ENCODE measurements around the gene POU6F1. TPM values are rescaled to one million over a fixed set of nuclear protein-coding genes. Genes with fewer than 3 reads are reported as not detected.

Gene POU6F1
- total and polyA plus RNA-seq, 2 of the 8 experiments (the other 6 are each of a cell fraction or from before 2014, with no cell fraction given) = 5.6 to 8.7 TPM

DNA sequence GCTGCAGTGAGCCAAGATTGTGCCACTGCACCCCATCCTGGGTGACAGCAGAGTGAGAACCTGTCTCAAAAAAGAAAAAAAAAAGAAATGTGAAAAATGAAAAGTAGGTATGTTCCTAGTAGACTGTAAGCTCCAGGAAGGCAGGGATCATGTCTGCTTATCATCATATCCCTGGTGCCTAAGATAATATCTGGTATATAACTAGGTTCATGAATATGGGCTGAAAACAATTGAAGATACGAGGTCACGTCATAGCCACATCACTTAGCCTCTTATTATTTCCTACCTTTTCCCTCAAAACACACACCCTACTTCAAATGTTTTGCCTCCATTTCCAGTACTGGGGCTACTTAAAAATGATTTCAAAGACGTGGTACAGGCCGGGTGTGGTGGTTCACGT is 3.0 kb downstream of the POU6F1 start:
- Histone ChIP-seq H2BK120ac (replicated peaks; ENCODE audit: low read depth, low read length) (no peak overlapping the region), H3K18ac (ENCODE audit: extremely low read depth, low read length) (no peak overlapping the region), H3K4me1 (replicated peaks in 1 of 4; ENCODE audit: control insufficient read depth in 3 of 4, insufficient read depth in 4 of 4, low read length in 3 of 4) (peaks cover 0 to 10% (median 7%) of the 10 kb centered on the region in 4 experiments; a peak in 5 of 7 replicates), H4K5ac (ENCODE audit: insufficient read length, low read depth, low read length) (no peak overlapping the region), H3K36me3 (ENCODE audit: control insufficient read depth in 2 of 4, insufficient read depth in 4 of 4, low read length in 3 of 4) (no peaks in the 10 kb centered on the region), H4K20me1 (replicated peaks in 1 of 2; ENCODE audit: control insufficient read depth in 1 of 2, insufficient read depth in 2 of 2, low read length in 2 of 2) (no peaks in the 10 kb centered on the region), H4K91ac (replicated peaks; ENCODE audit: insufficient read length, low read length) (no peak overlapping the region), H2BK20ac (ENCODE audit: low read length) (no peak overlapping the region), H3K56ac (replicated peaks; ENCODE audit: insufficient read length, low read depth, low read length) (no peak overlapping the region), H3K14ac (ENCODE audit: insufficient read length) (no peak overlapping the region), H3K27me3 (replicated peaks in 1 of 4; ENCODE audit: control insufficient read depth in 3 of 4, extremely low read depth in 1 of 4, insufficient read depth in 3 of 4, low read length in 3 of 4) (no peaks in the 10 kb centered on the region), H2AFZ (ENCODE audit: low read length) (no peak overlapping the region), H2BK15ac (ENCODE audit: low read length) (no peak overlapping the region), H3K4me3 (ENCODE audit: extremely low read depth in 1 of 4, insufficient read depth in 2 of 4, low read depth in 3 of 4, low read length in 4 of 4) (no peak overlapping the region), H3K9me3 (ENCODE audit: insufficient read depth in 2 of 2, low read depth in 1 of 2, low read length in 1 of 2) (no peaks in the 10 kb centered on the region), H2AK5ac (ENCODE audit: low read depth, low read length) (no peak overlapping the region), H3K79me2 (ENCODE audit: control insufficient read depth in 1 of 2, insufficient read depth in 2 of 2, low read length in 2 of 2) (peaks cover 0 to 2% of the 10 kb centered on the region in 2 experiments; a peak in 1 of 4 replicates), H3K27ac (ENCODE audit: low read depth, low read length) (no peak overlapping the region), H2BK12ac (ENCODE audit: low read depth, low read length) (no peak overlapping the region), H3K23me2 (ENCODE audit: low read depth, low read length) (peaks cover 10% of the 10 kb centered on the region; the same call in 1 of the 2 replicates), H2BK5ac (ENCODE audit: low read depth, low read length) (no peak overlapping the region), H4K8ac (ENCODE audit: extremely low read depth, insufficient read depth, low read length) (no peak overlapping the region), H3K79me1 (ENCODE audit: low read depth, low read length) (no peaks in the 10 kb centered on the region; the same call in 1 of the 2 replicates), H3K9ac (replicated peaks in 1 of 4; ENCODE audit: extremely low read depth in 1 of 4, low read depth in 3 of 4, low read length in 3 of 4) (no peak overlapping the region), H3K23ac (ENCODE audit: insufficient read length) (no peak overlapping the region), H3K4me2 (ENCODE audit: insufficient read depth in 1 of 2, low read depth in 2 of 2, low read length in 2 of 2) (no peak overlapping the region), H3K4ac (replicated peaks; ENCODE audit: insufficient read length, low read depth, low read length) (no peak overlapping the region)
- POLR2A ChIA-PET (ENCODE audit: partially characterized antibody) = interaction anchor here (0.6 to 2.2 kb wide), 3 partner anchors 25 to 132 kb away, joined by 3 to 6 read pairs (median 3); partner anchors contain the start of gene CSRNP2
- CTCF ChIA-PET (ENCODE audit: partially characterized antibody) = interaction anchor here (0.6 to 1.4 kb wide), 4 partner anchors 15 to 56 kb away, joined by 3 to 4 read pairs (median 4); no protein-coding TSS in a partner anchor
- TF ChIP-seq TAF7 (optimal IDR thresholded peaks at IDR 0.05; ENCODE audit: borderline replicate concordance, low read depth, low read length) (no peak), KDM1A (IDR thresholded peaks at IDR 0.05; ENCODE audit: borderline replicate concordance, low read length) (no peak), RFX5 (IDR thresholded peaks at IDR 0.05; ENCODE audit: borderline replicate concordance, low read depth, low read length) (no peak)
- 97% methylated on average over 5 of the region's 5 CpGs; no CpG with 5 or more reads in 1 of the 2 experiments for WGBS, 2 experiments (ENCODE audit: extremely low coverage in 1 of 2, insufficient coverage in 1 of 2, insufficient read length in 1 of 2, insufficient replicate concordance in 2 of 2, low coverage in 1 of 2, low lambda C conversion rate in 2 of 2, missing lambda C conversion rate in 1 of 2)
- FAIRE-seq (no peak), DNase-seq (ENCODE audit: low read depth in 1 of 2, low spot score in 2 of 2) (no peak)

Measured in H1 (cell line).